K562 (cell line): ENCODE results near the gene FBXO22. TPM values are rescaled to one million over a fixed set of nuclear protein-coding genes. Genes with fewer than 3 reads are reported as not detected.

Experiments used
- ATAC-seq: fragments of 200-7000 bp; cut with Tn5 transposase; 3 replicates; pipeline ENCODE4 v1.9.1; 2020; ENCODE audit warnings: moderate library complexity
- BruUV-seq: library from RNA; stranded (reverse); fragments of 400-500 nt; replicated peaks from 2 replicates; lab custom pipeline; 2021; lab: Mats Ljungman, UMichigan
- CTCF ChIA-PET: fragments of 300-600 bp; formaldehyde crosslinking; extraction: SDS; loops from one replicate; lab custom pipeline; 2021; ENCODE audit warnings: low intra/inter-chr PET ratio; lab: Yijun Ruan, JAX
- POLR2A ChIA-PET: fragments of 300-600, 350-650 bp; sonication (Branson Sonifier 250); formaldehyde crosslinking; extraction: SDS; loops from one replicate; lab custom pipeline; 2021; ENCODE audit warnings: antibody characterized with exemption, inconsistent platforms; lab: Yijun Ruan, JAX
- DNase-seq, 4 experiments: peaks; one replicate each; pipeline versions ENCODE4 v3.0.0 to v3.0.0-alpha.2; 2011 to 2018; ENCODE audit warnings: low spot score in 3 of 4, mixed read lengths in 3 of 4; ENCODE audit errors: extremely low read depth in 1 of 4
- FAIRE-seq: peaks from 2 replicates; lab custom pipeline; 2011; peaks lifted over from hg19 to GRCh38; lab: Jason Lieb, UNC
- H2AFZ ChIP-seq: 2 replicates; pipeline ENCODE4 v1.6.0; 2011; ENCODE audit warnings: low read depth, low read length, control low read depth, inconsistent platforms
- H3K27ac ChIP-seq: fragments of 200-600 bp; 3 replicates; pipeline ENCODE4 v1.8.0; 2011; ENCODE audit warnings: low read depth, mild to moderate bottlenecking, control low read depth, inconsistent platforms, low read length, moderate library complexity, mixed read lengths; ENCODE audit errors: extremely low read depth
- H3K27me3 ChIP-seq, 2 experiments: fragments of 300-600 bp in 1 of 2; 2 replicates in 1 of 2; 3 replicates in 1 of 2; pipeline versions ENCODE4 v1.6.0 to v1.8.0; 2011; ENCODE audit warnings: inconsistent platforms in 2 of 2, low read length in 2 of 2, mild to moderate bottlenecking in 1 of 2, mixed read lengths in 1 of 2, moderate library complexity in 1 of 2; ENCODE audit not compliant: control insufficient read depth in 2 of 2, insufficient read depth in 2 of 2
- H3K36me3 ChIP-seq: fragments of 300-600 bp; 3 replicates; pipeline ENCODE4 v1.8.0; 2011; ENCODE audit warnings: mild to moderate bottlenecking, low read length, inconsistent platforms; ENCODE audit not compliant: control insufficient read depth, insufficient read depth
- H3K4me1 ChIP-seq, 2 experiments: fragments of 200-600 bp in 1 of 2; replicated peaks in 1 of 2; 2 replicates in 1 of 2; 3 replicates in 1 of 2; pipeline versions ENCODE4 v1.5.1 to v1.8.0; 2011; ENCODE audit warnings: inconsistent platforms in 2 of 2, low read length in 2 of 2, mild to moderate bottlenecking in 1 of 2, mixed read lengths in 1 of 2, moderate library complexity in 1 of 2; ENCODE audit not compliant: control insufficient read depth in 2 of 2, insufficient read depth in 2 of 2
- H3K4me2 ChIP-seq: 2 replicates; pipeline ENCODE4 v1.6.1; 2011; ENCODE audit warnings: low read length, control low read depth, inconsistent platforms, mixed read lengths; ENCODE audit not compliant: insufficient read depth
- H3K4me3 ChIP-seq: fragments of 200-600 bp; sonication (generic), shearing (Covaris generic); 2 replicates; pipeline ENCODE4 v1.5.1; 2016; ENCODE audit warnings: control low read depth, inconsistent platforms
- H3K79me2 ChIP-seq: fragments of 200-600 bp; 3 replicates; pipeline ENCODE4 v1.8.0; 2011; ENCODE audit warnings: low read length, inconsistent platforms; ENCODE audit not compliant: control insufficient read depth, insufficient read depth
- H3K9ac ChIP-seq, 2 experiments: 2 replicates each; pipeline versions ENCODE4 v1.6.0 to v1.6.1; 2011; ENCODE audit warnings: low read depth in 2 of 2, low read length in 2 of 2, control low read depth in 1 of 2, inconsistent platforms in 1 of 2, mild to moderate bottlenecking in 1 of 2, mixed read lengths in 1 of 2; ENCODE audit not compliant: insufficient read depth in 1 of 2
- H3K9me1 ChIP-seq: one replicate; pipeline ENCODE4 v1.6.0; 2011; ENCODE audit warnings: inconsistent platforms, mild to moderate bottlenecking, low read length, moderate library complexity; ENCODE audit not compliant: control insufficient read depth, insufficient read depth
- H3K9me3 ChIP-seq: replicated peaks from 2 replicates; pipeline ENCODE4 v1.5.1; 2011; ENCODE audit warnings: low read depth, low read length, inconsistent platforms; ENCODE audit not compliant: control insufficient read depth, insufficient read depth
- H4K20me1 ChIP-seq: replicated peaks from 2 replicates; pipeline ENCODE4 v1.6.1; 2011; ENCODE audit warnings: low read length, inconsistent platforms, mixed read lengths; ENCODE audit not compliant: control insufficient read depth, insufficient read depth
- CEBPZ ChIP-seq: fragments of 150-350 bp; IDR thresholded peaks from 2 replicates; pipeline ENCODE4 v1.6.1; 2014; ENCODE audit warnings: low read depth, mild to moderate bottlenecking, low read length, borderline replicate concordance
- DACH1 ChIP-seq: fragments of 450-650 bp; IDR thresholded peaks from 2 replicates; pipeline ENCODE4 v1.6.1; 2018; ENCODE audit not compliant: partially characterized antibody
- DEAF1 ChIP-seq: fragments of 450-650 bp; formaldehyde crosslinking; IDR thresholded peaks from 2 replicates; pipeline ENCODE4 v1.4.0; 2020; ENCODE audit warnings: mild to moderate bottlenecking, moderate library complexity
- ELF2 ChIP-seq: fragments of 250-450 bp; sonication (Bioruptor Pico); IDR thresholded peaks from 2 replicates; pipeline ENCODE4 v1.5.0; 2021; ENCODE audit warnings: mild to moderate bottlenecking
- ESRRA ChIP-seq: fragments of 450-650 bp; IDR thresholded peaks from 2 replicates; pipeline ENCODE4 v1.6.1; 2014; ENCODE audit warnings: low read depth, mild to moderate bottlenecking, moderate library complexity, borderline replicate concordance
- FOXA1 ChIP-seq: fragments of 450-650 bp; IDR thresholded peaks from 2 replicates; pipeline ENCODE4 v1.6.1; 2016; ENCODE audit warnings: mild to moderate bottlenecking, borderline replicate concordance
- HCFC1 ChIP-seq: IDR thresholded peaks from 2 replicates; pipeline ENCODE4 v1.6.1; 2012; ENCODE audit warnings: low read depth, low read length, improper control_type of control experiment
- RBM25 ChIP-seq: fragments of 200-400 bp; formaldehyde crosslinking; IDR thresholded peaks from 2 replicates; pipeline ENCODE4 v1.6.1; 2018; ENCODE audit warnings: low read length, low read depth, moderate library complexity; ENCODE audit not compliant: severe bottlenecking
- SMARCA4 ChIP-seq: fragments of 450-650 bp; IDR thresholded peaks from 2 replicates; pipeline ENCODE4 v1.6.1; 2016
- TEAD1 ChIP-seq, 2 experiments: fragments of 450-650 bp in 1 of 2; sonication (generic) in 1 of 2; formaldehyde crosslinking; IDR thresholded peaks; 2 replicates each; pipeline versions ENCODE4 v1.4.0 to v1.8.0; 2020 to 2022; ENCODE audit warnings: mild to moderate bottlenecking in 2 of 2, missing genetic modification reagents in 1 of 2
- ZNF311 ChIP-seq: fragments of 250-450 bp; sonication (Bioruptor Pico); IDR thresholded peaks from 2 replicates; pipeline ENCODE4 v1.4.0; 2020; ENCODE audit warnings: mild to moderate bottlenecking, moderate library complexity
- ZNF408 ChIP-seq: fragments of 250-450 bp; sonication (Bioruptor Pico); IDR thresholded peaks from 2 replicates; pipeline ENCODE4 v1.4.0; 2020; ENCODE audit warnings: low read depth, mild to moderate bottlenecking, moderate library complexity
- ZNF77 ChIP-seq: fragments of 250-450 bp; sonication (Bioruptor Pico); IDR thresholded peaks from 2 replicates; pipeline ENCODE4 v1.5.0; 2020
- ZNF778 ChIP-seq: fragments of 450-650 bp; formaldehyde crosslinking; IDR thresholded peaks from 2 replicates; pipeline ENCODE4 v1.4.0; 2020; ENCODE audit warnings: mild to moderate bottlenecking, moderate library complexity
- WGBS: fragments of 100-300 bp; shearing (Covaris generic); methylation state at CpG from one replicate; pipeline ENCODE4 v1.1.6; 2016; ENCODE audit warnings: low coverage, mixed read lengths; ENCODE audit not compliant: insufficient coverage; ENCODE audit errors: missing lambda C conversion rate; 5-methylcytosine and 5-hydroxymethylcytosine counted together
- in situ Hi-C: fragments of 300-500 bp; cut with MboI; formaldehyde crosslinking; loops from 4 replicates; pipeline ENCODE4 v1.15.0; 2018; ENCODE audit warnings: inconsistent platforms, mixed read lengths
- intact Hi-C: fragments of 100-400 bp; cut with micrococcal nuclease; formaldehyde crosslinking; loops from 2 replicates; pipeline ENCODE4 v1.14.2; 2022
- polyA plus RNA-seq, 8 experiments: library from polyadenylated mRNA; depleted of rRNA in 4 of 8; stranded (reverse) in 5 of 8; unstranded in 3 of 8; fragments of >200 nt; fragmentation: Nextera tagmentation in 2 of 8; fragmentation: Illumina TruSeq in 1 of 8; extraction: Ambion mirVana in 2 of 8; extraction: Trizol in 1 of 8; gene quantifications; 2 replicates each; pipeline versions ENCODE4 v1.2.1 to v1.2.3, GENCODE V29; 2011 to 2014; ENCODE audit warnings: inconsistent platforms in 1 of 8, missing spikeins in 1 of 8
- total RNA-seq, 7 experiments: library from RNA; depleted of rRNA in 6 of 7; stranded (reverse); fragments of >200 nt in 6 of 7; fragmentation: Illumina TruSeq in 2 of 7; extraction: Trizol in 2 of 7; gene quantifications; 2 replicates each; pipeline versions ENCODE4 v1.2.1 to v1.2.3, GENCODE V29; 2011 to 2021; ENCODE audit warnings: low replicate concordance in 1 of 7
- TF ChIP-seq, protein P1 (sequence below): sonication (generic); formaldehyde crosslinking; IDR thresholded peaks from 2 replicates; pipeline ENCODE4 v1.8.0; 2022; ENCODE audit warnings: mild to moderate bottlenecking, missing genetic modification reagents
- TF ChIP-seq, protein P2 (sequence below): sonication (generic); formaldehyde crosslinking; IDR thresholded peaks from 2 replicates; pipeline ENCODE4 v1.5.0; 2020; ENCODE audit warnings: missing genetic modification reagents

Gene FBXO22
- total and polyA plus RNA-seq, 9 of the 15 experiments (the other 6 are each of a cell fraction or from before 2014, with no cell fraction given): 24.4 to 99.4 (median 66.5) TPM

- TF ChIP-seq ZNF77 (CRISPR knock-in tag): no peak
- no peak for TF ChIP-seq DACH1
- TF ChIP-seq ESRRA: no peak
- TF ChIP-seq ELF2 (CRISPR knock-in tag): no peak
- TF ChIP-seq ZNF311 (CRISPR knock-in tag): no peak
- TF ChIP-seq ZNF778 (CRISPR knock-in tag): no peak
- no peak for TF ChIP-seq SMARCA4
Observed at GRCh38 chr15:75943713-75944215, 40.1 kb downstream of the FBXO22 start (continued).

GRCh38 chr15:75945953-75946352 lies 42.3 kb downstream of the FBXO22 start:
- H3K27ac ChIP-seq: no peak overlapping the region
- no peaks in the 10 kb centered on the region for H3K36me3 ChIP-seq
- ChIA-PET POLR2A (interaction anchor here (0.9 kb wide), 1 partner anchor 11 kb away, joined by 3 read pairs; no protein-coding TSS in a partner anchor), CTCF (no interaction called here)
- H3K27me3 ChIP-seq: 0 out of 5 replicates have a peak, but pooled peaks cover 4 to 5% of the 10 kb centered on the region in 2 experiments
- intact Hi-C loops: no loop called here
- ATAC-seq (no peak), FAIRE-seq (no peak), DNase-seq (no peak)
- H3K9ac ChIP-seq: no peak overlapping the region
- H3K4me2 ChIP-seq: no peak overlapping the region
- H4K20me1 ChIP-seq: no peaks in the 10 kb centered on the region
- H2AFZ ChIP-seq: no peak overlapping the region
- no peaks in the 10 kb centered on the region for H3K4me1 ChIP-seq
- H3K9me1 ChIP-seq: no peaks in the 10 kb centered on the region
- 55% methylated on average over 4 of the region's 4 CpGs for WGBS
- H3K4me3 ChIP-seq: no peak overlapping the region
- no TSS peak for BruUV-seq
- no peaks in the 10 kb centered on the region for H3K79me2 ChIP-seq
- no peaks in the 10 kb centered on the region for H3K9me3 ChIP-seq
- in situ Hi-C loops: no loop called here
- TF ChIP-seq, protein P1, sequence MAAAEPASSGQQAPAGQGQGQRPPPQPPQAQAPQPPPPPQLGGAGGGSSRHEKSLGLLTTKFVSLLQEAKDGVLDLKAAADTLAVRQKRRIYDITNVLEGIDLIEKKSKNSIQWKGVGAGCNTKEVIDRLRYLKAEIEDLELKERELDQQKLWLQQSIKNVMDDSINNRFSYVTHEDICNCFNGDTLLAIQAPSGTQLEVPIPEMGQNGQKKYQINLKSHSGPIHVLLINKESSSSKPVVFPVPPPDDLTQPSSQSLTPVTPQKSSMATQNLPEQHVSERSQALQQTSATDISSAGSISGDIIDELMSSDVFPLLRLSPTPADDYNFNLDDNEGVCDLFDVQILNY (CRISPR knock-in tag): no peak
- TF ChIP-seq DEAF1 (CRISPR knock-in tag) (no peak), FOXA1 (no peak), ZNF408 (CRISPR knock-in tag) (no peak), CEBPZ (no peak), HCFC1 (no peak), TEAD1 (CRISPR knock-in tag; IDR thresholded peaks at IDR 0.05) (no peak), RBM25 (no peak)
- TF ChIP-seq, protein P2, sequence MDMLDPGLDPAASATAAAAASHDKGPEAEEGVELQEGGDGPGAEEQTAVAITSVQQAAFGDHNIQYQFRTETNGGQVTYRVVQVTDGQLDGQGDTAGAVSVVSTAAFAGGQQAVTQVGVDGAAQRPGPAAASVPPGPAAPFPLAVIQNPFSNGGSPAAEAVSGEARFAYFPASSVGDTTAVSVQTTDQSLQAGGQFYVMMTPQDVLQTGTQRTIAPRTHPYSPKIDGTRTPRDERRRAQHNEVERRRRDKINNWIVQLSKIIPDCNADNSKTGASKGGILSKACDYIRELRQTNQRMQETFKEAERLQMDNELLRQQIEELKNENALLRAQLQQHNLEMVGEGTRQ: no peak
